Activated CD8-positive, alpha-beta memory T cell treated with anti-CD3 and anti-CD28 coated beads for 48 hours (primary cell): Measurements from ENCODE around the gene RAVER2.
"Not testable (repeated sequence)": the region's sequence is repeated elsewhere in the genome, so short reads cannot be mapped to it uniquely, and the experiment has no call there.

Experiments used
- DNase-seq, 3 experiments: peaks; one replicate each; pipeline ENCODE4 v3.0.0-alpha.2; 2020; ENCODE audit warnings: low read depth in 2 of 3, low spot score in 2 of 3

The RAVER2 gene

GRCh38 chr1:64810001-64810400, 65.1 kb downstream of the RAVER2 start:
- DNase-seq: no peak

- no peak for DNase-seq
These were observed 66.3 kb downstream of the RAVER2 start for GRCh38 chr1:64811131-64811530.

GRCh38 chr1:64814427-64814826, 69.6 kb downstream of the RAVER2 start:
- DNase-seq: no peak

GRCh38 chr1:64817364-64817763, 72.5 kb downstream of the RAVER2 start:
- not testable (repeated sequence) for DNase-seq

DNA sequence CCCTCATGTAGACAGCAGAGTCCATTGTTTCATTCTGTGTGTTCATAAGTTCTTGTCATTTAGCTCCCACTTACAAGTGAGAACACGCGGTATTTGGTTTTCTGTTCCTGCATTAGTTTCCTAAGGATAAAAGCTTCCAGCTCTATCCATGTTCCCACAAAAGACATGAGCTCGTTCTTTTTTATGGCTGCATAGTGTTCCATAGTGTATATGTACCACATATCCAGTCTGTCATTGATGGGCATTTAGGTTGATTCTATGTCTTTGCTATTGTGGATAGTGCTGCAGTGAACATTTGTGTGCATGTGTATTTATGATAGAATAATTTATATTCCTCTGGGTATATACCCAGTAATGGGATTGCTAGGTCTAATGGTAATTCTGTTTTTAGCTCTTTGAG, 75.7 kb downstream of the RAVER2 start:
- DNase-seq: not testable (repeated sequence)

- DNase-seq: no peak
These were observed 77.7 kb downstream of the RAVER2 start for GRCh38 chr1:64822621-64823020.

GRCh38 chr1:64823691-64824476, 79.0 kb downstream of the RAVER2 start:
- DNase-seq: no peak

DNA sequence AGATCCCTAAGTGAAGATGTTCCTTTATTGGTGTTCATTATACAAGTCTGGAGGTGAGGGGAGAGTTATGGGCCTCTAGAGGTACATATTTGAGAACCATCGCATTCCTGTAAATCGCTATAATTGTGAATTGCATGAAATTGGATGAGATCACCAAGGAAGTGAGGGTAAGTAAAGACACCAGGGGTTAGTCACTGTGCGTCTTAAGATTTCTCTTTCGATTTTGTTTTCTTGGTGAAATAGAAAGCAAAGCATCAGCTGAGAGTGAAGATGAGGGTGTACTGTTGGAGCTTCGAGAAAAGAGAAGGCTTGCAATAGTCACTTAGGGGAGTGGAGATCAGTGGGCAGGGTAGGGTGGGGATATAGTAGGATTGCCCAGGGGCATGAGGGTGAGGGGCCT, 82.1 kb downstream of the RAVER2 start:
- no peak for DNase-seq

GRCh38 chr1:64828829-64829228, 84.0 kb downstream of the RAVER2 start:
- no peak for DNase-seq

DNA sequence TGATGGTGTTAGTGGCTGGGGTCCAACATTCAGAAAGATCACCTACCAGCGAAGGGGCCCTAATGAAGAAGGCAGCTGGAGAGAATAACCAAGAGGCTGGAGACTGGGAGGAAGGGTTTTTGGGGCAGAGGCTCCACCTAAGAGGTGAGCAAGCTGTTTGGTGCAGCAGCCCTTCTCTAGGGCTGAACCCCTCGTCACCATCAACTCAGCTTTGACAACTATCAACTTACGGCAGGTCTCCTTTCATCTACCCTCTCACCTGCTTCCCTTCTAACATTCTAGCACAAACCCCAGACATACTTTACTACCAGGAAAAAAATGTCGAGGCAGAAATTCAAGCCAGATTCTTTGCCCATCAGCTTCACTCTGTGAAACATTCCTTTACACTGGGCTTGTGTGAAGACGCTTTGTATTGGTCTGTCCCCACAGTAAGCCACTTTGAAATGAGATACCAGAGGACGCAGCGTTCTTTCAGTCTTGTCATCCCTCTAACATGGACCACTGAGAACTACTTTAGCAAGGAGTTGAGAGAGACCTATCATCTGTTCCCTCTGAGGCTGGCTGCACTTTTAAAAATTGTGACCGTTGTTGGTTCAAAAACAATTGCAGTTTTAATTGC, 84.6 kb downstream of the RAVER2 start:
- DNase-seq: no peak

GRCh38 chr1:64830030-64830651, 85.3 kb downstream of the RAVER2 start:
- DNase-seq: no peak

GRCh38 chr1:64834734-64835133, 89.9 kb downstream of the RAVER2 start:
- DNase-seq: no peak

GRCh38 chr1:64836802-64837201, 91.9 kb downstream of the RAVER2 start:
- DNase-seq: no peak

GRCh38 chr1:64838486-64838885, 93.6 kb downstream of the RAVER2 start:
- DNase-seq: no peak

DNA sequence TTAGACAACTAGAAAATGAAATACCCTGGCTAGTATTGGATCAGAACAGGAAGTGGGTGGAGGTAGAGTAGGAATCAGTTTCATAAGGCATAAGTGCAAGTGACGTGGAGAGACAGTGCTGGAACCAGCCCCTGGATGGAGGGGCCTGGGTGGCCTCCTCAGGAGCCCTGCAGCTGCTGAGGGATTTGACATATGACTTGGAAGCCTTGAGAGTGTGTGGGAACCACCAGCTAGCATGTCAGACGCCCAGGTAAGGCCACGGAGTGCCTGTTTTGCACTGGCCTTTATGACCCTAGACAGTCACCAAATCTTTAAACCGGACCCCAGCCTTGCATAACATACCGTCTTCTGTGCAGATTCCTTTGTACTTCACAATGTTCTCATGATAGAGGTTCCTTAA, 94.4 kb downstream of the RAVER2 start:
- DNase-seq: no peak

DNA sequence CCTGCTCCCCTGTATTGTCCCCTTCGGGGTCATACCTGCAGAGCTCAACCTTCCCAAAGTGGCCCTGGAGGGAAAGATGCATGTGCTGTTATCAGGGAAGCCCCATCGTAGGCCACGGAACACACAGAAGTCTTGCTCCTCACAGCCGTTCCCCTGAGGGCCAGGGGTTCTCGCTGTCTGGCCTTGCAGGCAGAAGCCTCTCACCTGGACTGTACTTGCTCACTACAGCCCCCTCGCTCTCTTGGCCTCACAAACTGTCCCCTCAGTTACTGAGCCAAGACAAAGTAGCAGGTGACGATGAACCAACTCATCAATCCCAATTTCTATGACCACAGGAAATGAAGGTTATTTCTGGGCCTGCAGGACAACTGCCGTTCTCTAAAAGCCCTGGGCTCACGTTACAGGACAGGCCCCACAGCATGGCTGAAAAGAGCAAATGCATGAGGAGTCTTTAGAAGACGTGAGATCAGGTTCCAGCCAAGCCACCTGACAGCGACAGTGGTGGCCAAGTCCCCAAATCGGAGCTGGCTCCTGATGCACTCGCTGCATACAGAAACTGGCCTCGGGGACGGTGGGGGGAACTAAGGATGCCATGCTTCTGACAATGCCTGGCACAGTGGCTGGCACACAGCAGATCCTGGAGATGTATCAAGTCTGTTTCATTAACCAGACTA, 95.0 kb downstream of the RAVER2 start:
- DNase-seq: no peak

- DNase-seq: no peak
These were observed 96.6 kb downstream of the RAVER2 start for GRCh38 chr1:64841330-64842065.

- DNase-seq: no peak
These were observed 97.3 kb downstream of the RAVER2 start for GRCh38 chr1:64842224-64842623.

DNA sequence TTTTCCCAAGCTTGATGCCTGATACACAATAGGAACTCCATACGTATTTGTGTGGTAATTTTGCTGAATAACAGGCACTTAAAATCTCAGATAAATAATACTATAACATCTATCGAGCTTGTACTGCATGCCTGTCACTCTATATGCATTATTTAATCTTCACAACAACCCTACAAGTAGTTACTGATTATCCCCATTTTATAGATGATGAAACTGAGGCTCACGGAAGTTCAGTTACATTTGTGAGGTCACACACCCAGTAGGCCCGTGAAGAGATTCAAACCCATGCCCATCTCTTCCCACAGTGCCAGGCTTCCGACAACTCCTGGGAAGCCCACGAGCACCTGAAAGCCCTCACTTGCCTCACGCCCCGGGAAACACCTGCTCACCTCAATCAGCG, 98.8 kb downstream of the RAVER2 start:
- DNase-seq: no peak

GRCh38 chr1:64844175-64844574, 99.3 kb downstream of the RAVER2 start:
- no peak for DNase-seq

DNA sequence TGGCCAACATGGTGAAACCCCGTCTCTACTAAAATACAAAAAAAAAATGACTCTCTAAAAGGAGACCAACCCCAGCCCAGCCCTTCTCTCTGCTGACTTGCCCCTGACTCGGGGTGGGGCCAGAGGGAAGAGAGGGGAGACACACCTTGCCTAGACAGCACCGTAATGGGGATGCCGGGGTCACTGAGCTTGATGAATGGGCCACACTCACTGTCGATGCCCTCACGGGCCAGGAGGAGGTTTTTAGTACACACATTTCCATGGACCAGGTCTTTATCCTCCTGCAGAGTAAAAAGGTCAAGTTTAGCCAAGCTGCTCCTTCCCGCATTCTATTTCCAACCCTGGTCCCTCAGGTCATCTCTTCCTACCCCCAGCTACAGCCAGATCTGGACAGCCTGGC, 99.7 kb downstream of the RAVER2 start:
- DNase-seq: no peak
